HG02610 (cell line): ENCODE data around the gene INTS1.
"Not testable (repeated sequence)": the region's sequence is repeated elsewhere in the genome, so short reads cannot be mapped to it uniquely, and the experiment has no call there.

ENCODE experiments used
- ATAC-seq: cut with Tn5 transposase; IDR thresholded peaks from one replicate; pipeline ENCODE4 v1.9.1; 2021; ENCODE audit warnings: mild to moderate bottlenecking, moderate library complexity; ENCODE audit not compliant: unreplicated experiment

INTS1 gene

DNA sequence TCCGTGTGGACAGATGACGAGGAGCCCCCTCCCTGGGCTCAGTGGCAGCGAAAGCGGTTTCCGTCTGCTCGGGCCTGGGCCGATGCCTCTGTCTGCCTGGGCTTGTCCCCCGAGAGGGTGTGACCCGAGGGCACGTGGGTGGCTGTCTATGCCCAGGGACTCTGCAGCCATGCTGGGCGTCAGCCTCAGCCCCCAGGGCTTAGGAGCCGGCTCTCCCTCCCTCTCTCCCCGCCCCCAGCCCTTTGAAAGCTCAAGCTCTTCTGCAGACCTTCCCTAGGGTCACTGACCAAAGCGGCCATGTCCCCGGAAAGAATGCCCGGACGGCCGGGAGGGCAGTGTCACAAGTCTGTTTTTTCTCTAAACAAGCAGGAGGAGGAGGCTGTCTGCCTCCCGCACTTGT is 52.0 kb downstream of the INTS1 start:
- no peak for ATAC-seq

DNA sequence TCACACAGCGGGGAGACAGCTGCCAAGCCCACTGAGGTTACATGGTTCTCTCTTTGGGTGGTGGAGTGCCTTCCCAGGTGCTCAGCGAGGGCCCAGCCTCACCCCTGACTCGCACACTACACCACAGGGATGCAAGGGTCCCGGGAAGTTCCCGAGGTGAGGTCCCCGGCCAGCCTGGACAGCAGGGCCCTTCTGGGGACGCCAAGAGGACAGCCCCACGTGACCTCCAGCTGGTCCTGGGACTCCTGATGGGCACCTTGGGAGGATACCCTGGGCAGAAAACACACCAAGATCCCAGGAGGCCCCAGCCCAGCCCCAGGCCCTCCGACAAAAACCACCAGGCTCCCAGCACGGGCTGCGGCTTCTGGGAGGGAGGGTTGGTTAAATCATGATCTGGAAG is 53.2 kb downstream of the INTS1 start:
- no peak for ATAC-seq

DNA sequence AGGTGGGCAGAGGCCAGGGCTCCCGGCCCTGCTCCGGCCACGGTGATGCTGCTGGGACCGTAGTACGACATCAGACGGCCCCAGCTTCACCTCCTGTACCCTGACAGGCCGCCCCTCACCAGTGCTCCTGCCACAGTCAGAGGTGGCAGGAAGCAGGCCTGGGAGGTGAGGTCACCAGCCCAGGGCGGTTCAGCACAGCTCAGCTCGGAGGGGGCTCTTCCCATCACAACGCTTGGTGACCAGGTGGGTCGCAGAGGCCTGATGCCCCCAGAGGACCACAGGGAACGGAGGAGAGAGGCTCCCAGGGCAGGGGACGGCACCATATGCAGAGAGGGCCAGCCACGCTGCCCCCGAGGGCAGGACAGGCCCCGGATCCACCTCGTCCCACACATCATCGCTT is 53.8 kb downstream of the INTS1 start:
- no peak for ATAC-seq

DNA sequence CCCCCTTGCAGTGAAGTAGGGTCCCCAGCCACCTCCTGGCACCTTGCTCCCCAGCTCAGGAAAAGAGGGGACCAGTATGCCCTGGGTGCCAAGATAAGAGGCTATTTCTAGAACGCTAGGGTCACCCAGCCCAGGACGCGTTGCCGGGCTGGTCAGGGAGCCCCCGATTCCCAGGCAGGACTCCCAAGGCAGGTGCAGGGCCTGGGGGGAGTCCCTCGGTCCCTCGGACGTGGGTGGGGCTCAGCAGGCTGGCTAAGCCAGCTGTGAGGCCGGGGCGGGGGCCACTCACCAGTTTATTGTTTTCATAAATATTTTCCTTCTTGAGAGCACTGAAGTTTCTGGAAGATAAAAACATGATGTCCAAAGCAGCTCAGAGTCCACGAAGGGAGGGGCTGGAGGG is 54.2 kb downstream of the INTS1 start:
- ATAC-seq: no peak

DNA sequence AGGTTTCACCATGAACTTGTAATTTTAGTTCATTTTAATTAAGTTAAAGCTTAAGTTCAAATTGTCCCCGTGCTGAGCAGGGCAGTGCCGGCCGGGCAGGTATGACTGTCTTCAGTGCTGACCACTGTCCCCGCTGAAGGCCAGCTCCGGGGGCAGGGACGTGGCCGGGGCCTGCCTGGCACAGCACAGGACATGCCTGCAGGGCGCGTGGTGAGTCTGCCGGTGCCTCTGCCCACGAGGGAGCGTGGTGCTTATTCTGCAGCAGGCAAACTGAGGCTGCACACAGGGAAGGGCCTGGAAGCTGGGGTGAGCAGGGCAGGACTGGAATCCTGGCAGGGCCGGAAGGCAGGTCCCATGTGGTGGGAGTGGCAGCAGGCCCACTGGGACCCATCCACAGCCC is 54.7 kb downstream of the INTS1 start:
- no peak for ATAC-seq

DNA sequence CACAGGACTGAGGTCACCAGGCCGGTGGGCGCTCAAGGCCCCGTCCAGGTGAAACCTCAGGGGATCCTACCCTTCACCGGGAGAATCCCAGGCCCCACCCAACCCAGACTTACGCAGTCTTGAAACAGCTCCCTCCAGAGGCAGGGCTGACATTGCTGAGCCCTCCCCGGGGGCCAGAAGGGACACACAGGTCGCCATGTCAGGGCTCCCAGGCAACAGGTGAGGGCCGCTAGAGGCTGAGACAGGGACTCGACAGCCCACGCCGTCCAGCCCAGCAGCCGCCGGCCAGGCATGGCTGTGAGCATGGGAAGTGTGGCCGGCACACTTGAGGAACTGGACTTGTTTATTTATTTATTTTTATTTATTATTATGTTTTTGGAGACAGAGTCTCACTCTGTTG is 55.2 kb downstream of the INTS1 start:
- ATAC-seq: no peak

DNA sequence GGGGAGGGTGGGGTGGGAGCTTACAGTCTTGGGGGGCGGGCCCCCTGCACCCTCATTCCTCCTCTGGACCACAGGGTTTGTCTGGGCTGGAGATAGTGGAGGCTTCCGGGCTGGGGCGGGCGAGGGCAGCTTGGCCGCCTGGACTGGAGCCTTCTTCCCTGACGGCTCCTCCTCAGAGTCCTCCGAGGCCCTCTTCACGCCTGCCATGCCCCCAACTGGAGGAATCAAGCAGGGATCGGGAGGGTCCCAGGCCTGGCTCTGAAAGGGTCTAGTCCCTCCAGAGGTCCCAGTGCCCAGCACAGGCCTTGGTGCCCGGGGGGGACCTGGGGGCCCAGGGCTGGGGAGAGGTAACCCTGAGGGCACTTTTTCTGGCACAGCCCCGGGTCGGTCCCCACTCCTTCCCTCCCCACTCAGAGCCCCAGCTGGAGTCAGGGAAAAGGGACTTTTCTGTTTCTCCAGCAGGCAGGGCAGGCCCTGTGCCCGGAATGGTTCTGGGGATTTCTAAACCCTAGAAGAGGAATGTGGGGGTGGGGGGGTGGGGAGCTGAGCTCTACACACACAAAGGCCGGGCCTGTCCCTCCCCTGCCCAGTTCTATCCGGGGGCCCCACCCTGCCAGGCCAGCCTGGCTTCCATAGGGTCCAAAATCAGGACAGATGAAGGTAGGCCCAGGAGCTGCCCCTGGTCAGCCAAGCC is 56.5 kb downstream of the INTS1 start:
- no peak for ATAC-seq

DNA sequence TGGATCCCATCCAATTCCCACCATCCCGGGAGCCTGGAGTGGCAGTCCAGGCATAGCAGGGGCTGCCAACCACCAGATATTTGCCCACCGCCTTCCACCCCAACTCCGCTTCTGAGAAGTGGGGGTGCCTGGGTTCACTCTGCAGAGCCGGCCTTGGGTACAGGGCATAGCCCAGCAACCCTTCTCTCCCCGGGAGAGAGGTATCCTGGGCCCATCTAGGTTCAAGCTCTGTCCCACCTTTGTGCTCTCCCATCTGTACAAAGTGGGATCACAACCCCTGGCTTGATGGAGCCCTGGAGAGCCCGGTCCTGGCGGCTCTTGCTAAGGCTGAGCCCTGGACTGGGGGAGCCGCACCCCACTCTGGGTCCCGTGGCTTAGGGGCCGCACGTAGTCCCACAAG is 57.1 kb downstream of the INTS1 start:
- no peak for ATAC-seq

DNA sequence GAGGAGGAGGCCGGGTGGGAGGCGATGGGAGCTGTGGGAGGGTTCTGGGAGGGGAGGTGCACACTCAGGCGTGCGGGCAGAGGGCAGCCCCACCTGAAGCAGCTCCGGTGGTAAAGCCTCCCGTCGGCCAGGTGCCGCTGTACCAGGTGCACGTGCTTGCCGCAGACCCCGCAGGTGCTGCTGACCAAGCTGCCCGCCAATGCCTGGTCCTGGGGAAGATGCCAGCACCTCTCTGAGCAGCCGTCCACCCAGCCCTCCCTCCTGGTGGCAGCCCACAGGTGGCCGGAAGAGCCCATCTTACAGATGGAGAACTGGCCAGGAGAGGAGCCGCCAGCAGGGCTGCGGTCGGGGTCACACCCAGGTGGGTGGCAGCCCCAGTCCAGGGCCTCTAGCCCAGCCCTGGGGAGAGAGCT is 57.6 kb downstream of the INTS1 start:
- no peak for ATAC-seq

DNA sequence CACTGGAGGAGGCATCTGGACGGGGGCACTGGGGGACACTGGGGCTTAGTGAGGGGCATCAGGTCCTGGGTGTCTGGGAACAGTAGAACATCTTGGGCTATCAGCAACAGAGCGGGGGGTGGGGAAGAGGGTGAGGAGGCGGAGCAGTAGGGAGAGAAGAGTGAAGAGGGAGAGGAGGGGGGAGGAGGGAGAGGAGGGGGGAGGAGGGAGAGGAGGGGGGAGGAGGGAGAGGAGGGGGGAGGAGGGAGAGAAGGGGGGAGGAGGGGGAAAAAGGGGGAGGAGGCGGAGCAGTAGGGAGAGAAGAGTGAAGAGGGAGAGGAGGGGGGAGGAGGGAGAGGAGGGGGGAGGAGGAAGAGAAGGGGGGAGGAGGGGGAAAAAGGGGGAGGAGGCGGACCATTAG is 58.2 kb downstream of the INTS1 start:
- not testable (repeated sequence) for ATAC-seq

DNA sequence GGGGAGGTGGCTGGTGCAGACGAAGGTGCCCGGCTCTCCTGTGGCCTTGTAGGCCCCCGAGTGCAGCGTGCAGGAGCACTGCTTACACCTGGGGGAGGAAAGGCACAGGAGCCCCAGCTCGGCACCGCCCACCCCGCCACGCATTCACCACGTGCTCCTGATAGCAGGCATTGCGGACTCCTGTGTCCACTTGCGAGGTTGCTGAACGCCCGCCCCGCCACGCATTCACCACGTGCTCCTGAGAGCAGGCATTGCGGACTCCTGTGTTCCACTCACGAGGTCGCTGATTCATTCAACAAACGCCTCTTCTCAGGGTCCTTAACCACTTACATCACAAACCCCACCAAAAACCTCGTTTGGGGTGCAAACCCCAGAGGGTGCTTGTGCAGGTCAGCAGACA is 58.8 kb downstream of the INTS1 start:
- no peak for ATAC-seq

DNA sequence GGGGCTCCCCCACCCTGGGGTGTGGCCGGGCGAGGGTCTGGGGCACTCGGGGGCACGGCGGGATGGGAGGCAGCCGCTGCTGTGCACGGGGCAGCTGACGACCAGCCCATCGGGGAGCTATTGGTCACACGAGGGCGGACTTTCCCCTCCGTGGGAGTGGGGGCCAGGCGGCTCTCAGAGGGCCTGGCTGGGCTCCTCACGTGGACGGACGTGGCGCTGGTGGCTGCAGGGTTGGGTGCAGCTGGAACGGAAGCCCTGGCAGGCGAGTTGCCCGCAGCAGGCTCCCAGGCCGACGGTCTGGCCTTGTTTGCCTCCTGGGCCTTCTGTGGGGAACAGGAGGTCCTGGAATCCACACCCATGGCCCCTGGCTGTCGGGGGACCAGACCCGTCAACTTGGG is 59.3 kb downstream of the INTS1 start:
- ATAC-seq: no peak

DNA sequence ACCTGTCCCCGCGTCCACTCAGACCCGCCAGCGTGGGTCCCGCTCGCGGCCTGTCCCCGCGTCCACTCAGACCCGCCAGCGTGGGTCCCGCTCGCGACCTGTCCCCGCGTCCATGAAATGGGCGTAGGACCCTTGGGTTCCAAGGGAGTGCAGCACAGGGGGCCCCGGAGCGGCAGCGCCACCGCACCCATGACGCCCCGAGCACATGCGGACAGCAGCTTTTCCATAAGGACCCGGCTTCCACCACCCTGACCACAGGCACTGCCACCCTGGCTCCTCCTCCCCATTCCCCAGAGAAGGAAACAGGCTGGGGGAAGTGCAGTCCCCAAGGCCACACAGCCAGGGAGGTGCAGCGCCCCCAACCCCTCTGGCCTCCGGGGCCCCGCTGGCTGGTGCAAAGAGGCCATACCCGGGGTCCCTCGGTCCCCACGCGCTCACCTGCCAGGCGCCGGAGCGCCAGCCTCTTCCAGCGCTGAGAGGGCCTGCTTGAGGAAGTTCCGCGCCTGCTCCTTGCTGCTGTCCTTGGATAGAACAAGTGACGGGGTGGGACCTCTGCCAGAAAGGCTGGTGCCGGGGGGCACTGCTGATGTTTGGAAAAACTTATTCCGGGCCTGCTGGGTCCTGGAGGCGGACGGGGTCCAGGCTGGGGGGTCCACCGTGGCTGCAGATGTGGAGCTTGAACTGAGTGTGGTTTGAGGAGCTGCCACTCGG is 59.8 kb downstream of the INTS1 start:
- no peak for ATAC-seq

DNA sequence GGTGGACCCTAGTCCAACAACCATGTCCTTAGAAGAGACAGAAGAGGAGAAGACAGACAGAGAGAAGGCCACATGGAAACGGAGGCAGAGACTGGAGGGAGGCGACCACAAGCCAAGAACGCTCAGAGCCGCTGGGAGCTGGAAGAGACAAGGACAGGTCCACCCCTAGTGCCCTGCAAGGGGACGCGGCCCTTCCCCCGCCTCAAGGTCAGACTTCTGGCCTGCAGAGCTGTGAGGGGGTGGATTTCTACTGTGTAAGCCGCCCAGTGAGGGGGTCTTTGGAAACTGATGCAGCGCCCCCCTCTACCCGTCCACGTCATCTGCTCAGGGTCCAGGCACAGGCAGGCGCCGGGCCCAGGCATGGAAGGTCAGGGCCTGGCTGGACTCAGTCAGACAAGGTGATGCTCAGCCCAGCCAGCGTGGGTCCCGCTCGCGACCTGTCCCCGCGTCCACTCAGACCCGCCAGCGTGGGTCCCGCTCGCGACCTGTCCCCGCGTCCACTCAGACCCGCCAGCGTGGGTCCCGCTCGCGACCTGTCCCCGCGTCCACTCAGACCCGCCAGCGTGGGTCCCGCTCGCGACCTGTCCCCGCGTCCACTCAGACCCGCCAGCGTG is 60.5 kb downstream of the INTS1 start:
- not testable (repeated sequence) for ATAC-seq

DNA sequence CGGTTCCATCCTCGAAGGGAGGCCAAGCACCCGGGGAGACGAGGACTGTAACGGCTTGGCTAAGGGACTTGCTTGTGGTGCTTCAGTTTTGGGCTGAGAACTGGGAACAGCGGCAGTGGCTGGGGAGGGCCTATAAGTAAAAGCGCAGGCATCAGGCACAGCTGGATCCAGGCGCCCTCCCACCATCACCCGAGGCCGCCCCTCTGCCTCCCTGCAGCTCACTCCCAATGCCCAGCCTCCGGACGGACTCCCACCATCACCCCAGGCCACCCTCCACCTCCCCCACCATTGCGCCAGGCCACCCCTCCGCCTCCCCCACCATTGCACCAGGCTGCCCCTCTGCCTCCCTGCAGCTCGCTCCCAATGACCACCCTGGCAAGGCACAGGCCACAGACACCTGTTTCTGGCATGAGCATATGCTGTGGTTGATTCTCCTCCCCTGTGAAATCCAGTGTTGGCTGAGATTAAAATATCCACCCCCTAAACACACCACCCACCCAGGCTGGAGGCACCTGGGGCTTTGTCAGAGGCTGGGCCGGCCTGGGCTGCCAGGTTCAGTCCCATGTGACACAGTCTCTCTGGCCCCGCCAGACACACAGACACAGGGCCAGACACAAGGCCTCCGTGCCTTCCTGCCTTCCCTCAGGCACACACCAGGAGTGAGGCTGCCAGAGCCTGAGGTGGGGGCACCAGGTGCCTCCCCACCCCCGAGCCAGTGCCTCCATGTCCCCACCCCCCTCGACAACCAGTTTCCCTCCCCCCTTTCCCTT is 61.6 kb downstream of the INTS1 start:
- no peak for ATAC-seq

DNA sequence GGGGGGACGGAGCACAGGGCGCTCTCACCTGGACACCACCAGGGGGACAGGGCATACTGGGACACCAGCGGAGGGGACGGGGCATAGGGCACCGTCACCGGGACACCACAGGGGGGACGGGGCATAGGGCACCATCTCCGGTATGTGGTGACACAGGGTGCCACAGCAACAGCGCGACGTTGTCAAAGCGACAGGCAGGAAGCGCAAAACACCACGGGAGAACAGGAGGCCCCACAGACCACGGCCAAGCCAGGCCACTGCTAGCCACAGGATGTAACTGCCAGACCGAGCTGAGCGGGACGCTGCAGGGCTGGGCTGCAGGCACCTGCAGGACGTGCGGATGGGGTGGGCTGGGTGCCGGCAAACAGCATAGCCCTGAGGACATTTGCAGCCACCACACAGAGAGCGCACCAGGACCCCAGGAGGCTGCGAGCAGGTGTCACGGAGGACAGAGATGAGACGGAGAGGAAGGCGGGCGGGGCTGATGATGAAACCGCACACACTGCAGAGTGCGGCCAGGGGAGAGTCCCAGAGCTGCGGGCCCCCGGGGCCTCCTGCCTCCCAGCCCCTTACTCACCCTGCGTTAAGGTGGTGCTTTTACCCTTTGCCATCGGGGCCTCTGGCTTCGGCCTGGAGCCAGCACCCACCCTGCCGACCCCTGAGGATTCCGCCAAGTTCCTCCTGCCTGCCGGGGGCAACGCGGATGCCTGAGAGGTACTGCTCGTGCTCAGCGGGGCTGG is 62.4 kb downstream of the INTS1 start:
- ATAC-seq: no peak

DNA sequence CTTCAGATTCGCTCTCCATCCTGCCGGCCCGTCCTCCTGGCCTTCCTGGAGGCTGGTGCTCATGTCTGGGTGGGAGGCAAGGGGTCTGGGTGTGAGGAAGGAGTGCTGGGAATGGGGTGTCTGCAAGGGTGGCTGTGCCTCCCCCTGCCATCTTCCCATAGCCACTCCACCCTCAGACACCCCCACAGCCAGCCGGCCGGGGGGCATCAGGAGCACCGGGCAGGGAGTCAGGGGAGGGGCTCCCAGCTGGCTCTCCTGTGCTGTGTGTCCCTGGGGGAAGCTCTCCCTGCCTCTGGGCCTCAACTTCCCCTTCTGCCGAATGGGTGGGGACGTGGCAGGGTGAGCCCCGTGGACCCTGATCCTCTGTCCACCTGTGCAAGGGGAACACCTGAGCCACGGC is 63.6 kb downstream of the INTS1 start:
- no peak for ATAC-seq

DNA sequence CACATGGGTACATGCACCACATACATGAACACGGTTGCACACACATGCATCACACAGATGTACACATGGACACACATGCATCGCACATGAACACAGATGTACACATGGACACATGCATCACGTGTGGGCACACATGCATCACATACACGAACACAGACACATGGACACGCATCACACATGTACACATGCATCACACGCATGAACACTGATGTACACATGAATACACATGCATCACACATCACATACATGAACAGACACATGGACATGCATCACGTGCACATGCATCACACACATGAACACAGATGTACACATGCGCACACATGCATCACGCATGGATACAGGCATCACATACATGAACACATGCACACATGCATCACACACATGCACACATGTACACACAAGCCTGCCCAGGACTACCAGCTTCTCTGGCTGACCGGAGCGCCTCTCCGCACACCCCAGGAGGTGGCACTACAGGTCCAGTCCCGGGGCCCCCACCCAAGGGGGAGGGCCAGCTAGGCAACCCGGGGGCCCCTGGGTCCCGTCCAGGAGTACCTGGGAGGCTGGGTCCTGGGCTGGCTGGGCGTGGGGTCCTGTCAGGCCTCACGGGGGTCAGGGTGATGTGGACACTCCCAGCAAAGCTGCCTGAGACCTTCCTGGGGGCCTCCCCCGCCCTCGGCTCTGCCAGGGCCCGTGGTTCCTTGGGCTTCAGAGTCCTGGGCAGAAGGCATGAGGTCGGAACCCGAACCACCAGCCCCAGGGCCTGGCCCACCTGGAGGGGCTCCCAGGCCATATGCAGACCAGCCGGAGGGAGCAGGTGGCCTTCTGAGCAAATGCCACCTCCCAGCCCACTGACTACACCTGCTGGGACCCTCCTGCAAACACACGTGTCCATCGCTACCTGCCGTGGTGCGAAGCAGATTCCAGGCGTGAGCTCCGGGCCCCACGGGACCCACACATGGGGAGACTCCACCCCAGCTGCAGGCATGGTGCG is 64.5 kb downstream of the INTS1 start:
- no peak for ATAC-seq

DNA sequence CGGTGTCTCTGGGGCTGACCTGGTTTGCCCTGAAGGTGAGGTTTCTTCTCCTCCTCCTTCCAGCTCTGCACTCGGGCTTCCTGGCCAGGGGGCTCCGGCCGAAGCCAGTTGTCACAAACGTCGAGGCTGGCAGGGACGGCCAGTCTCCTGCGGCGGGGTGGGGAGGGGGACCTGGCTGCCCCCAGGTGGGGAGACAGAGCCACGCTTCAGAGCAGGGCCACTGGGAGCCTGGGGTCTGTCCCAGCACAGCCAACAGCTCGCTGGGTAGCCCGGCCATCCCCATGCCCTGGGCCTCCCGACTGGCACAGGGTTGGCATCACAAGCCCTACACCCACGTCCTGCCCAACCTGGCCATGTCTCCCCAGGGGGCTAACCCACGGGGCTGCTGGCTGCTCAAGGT is 65.4 kb downstream of the INTS1 start:
- ATAC-seq: no peak

DNA sequence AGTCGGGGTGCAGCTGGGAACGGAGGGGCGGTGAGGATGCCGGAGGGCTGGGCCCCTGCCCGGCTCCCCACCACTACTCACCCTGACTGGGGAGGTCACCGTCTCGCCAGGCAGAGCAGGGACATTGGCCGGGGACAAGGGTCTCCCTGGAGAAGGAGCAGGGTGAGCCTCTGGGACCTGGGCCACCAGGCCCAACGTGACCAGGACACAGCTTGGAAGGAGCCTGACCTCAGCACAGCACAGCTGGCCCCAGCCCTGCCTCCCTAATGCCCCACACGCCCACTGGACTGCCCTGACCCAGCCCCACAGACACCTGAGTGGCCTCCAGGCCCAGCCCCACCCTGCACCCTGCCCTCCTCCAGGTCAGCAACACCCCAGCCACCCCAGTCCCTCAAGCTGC is 66.0 kb downstream of the INTS1 start:
- no peak for ATAC-seq
